NCI-H526 (cell line): ENCODE measurements around the gene RASSF1.

Source experiments
- DNase-seq, 2 experiments: peaks; one replicate each; lab custom pipeline; 2025; lab: John Stamatoyannopoulos, UW

RASSF1 gene

DNA sequence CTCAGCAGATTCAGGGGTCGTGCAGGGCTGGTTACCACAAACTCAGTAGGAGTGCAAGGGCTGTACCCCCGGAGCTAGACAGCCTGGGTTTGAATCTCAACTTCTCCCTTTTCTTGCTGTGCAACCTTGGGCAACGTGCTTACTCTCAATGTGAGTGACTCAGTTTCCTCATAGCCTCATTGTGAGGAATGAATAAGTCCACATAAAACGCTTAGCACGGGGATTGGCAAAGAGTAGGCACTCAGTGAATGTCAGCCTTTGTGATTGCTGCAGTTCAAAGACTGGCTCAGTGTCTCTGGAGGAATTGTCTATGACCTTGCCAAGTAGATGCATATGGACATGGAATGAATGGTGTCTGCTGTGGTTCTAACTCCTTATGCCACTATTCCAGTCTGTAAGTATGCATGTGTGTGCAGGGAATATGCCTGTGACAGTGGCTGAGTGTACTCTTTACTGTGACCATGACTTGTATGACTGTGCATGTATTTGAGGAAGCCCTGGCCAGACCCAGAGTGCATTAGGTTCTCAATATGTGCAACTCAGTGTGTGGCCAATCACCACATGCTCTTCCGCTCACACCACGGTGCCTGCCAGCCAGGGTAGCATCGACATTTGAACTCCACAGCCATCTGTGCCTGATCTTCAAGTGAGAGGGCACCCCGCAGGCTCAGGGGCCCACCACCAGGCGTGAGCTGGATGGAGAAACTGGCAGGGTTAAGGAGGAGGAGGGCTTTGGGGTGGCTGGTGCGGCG, 40.5 kb downstream of the RASSF1 start:
- DNase-seq = no peak

DNA sequence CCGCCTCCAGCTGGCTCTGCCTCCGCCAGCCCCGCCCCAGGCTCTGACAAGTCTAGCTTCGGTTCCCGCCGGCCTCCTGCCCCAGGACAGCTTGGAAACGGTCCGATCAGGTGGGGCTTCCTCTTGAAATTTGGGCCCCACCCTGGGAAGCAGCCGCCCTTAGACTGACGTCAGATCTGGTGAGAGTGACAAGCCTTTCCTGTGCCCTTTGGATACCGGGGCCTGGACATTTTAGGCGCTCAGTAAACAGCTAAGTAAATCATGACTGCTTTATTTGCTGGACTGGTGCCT, 41.1 kb downstream of the RASSF1 start:
- no peak for DNase-seq

DNA sequence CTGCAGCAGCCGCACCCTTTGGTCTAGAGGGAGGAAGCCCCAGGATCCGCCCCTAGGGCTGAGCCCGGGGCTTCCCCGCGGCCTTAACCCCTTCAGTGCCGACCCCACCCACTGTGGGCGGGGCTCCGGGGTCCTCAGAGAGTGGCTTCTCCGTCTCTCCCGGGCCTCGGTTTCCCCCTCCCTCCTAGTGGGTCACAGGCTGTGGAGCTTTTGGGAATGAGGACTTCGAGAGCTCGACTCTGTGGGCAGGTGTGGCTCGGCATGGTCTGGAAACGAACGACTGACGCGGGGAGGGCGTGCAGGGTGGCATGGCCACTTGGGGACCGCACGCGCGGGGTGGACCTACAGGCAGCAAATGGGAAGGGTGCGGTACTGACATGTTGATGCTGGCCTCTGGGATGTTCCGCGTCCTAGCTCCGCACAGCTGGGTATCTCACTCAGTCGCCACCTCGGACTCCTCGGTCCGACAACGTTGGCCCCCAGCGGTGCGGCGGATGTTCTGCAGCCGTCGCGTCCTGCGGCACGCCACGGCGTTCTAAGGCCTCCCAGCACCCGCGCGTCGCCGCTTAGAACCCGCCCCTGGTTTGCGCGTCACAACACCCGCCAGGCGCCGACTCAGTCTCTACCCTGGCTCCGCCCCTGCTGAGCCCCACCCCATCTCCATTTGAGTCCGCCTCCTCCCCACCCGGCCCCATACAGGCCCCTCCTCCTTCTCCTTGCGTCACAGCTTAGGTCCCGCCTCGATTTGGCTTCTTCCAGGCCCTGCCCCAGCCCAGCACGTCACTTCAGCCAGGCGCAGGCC, 41.6 kb downstream of the RASSF1 start, which contains the start of the genes HYAL3 and NAA80:
Gene HYAL3, minus strand, starts transcription at position 570 of the 802 bp plus-strand sequence. CDS start 3,803 bp downstream, outside the sequence.
Gene NAA80, minus strand, starts transcription at position 570 of the 802 bp plus-strand sequence. CDS start 1,942 bp downstream, outside the sequence.
- DNase-seq = peak; percentile 96 to 99

DNA sequence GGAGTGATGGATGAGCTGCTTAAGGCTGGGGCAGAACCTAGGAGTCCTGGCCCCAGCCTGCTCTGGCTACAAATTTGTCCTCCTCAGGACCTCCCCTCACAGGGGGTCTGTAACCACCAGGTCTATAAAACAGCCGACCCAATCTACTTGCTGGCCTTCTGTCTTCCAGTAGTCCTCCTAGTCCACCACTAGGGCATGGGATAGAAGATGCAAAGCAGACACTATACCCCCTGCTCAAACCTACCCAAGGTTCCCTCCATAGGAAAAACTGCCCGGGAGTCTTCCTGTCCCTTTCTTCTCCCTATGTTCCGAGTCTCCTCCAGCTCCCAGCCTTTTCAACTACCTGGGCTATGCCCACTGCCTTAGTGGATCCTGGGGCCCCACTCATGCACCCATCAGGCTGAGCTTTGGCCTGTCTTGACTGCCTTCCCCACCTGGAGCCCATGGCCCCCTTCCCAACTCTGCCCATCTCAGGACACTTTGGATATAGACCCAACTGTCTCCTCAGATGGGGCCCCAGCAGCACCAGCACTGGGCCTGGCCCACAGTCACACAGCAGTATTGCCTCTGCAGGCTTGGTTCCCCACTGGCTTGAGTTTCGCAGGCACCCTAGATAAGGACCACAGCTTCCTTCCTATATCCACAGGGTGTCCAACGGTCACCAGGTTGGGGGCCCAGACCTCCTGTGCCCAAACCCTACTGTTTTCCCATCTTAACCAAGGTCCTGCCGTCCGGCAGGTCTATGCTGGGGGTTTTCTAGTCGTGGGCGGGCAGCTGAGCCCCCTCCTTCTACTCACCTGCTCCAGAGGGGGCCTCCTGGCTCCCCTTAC, 42.5 kb downstream of the RASSF1 start:
- DNase-seq = peak in 1 of 2 experiments; percentile 31

DNA sequence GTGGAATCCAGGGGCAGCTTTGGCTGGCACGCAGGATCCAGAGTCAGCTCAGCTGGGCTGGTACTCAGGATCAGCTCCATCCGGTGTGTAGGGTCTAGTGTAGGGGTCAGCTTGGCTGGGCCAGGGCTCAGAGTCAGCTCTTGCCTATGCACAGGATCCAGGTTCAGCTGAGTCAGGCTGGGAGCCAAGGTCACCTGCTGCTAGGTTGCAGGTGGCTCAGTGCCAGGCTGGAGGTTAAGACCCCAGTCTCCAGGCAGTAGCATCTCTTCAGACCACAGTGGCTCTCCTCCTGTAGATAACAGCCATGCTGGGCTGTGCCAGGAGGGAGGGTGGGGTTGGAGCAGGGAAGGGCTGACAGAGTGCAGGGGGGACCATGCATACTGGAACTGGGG, 43.3 kb downstream of the RASSF1 start:
- DNase-seq = no peak

DNA sequence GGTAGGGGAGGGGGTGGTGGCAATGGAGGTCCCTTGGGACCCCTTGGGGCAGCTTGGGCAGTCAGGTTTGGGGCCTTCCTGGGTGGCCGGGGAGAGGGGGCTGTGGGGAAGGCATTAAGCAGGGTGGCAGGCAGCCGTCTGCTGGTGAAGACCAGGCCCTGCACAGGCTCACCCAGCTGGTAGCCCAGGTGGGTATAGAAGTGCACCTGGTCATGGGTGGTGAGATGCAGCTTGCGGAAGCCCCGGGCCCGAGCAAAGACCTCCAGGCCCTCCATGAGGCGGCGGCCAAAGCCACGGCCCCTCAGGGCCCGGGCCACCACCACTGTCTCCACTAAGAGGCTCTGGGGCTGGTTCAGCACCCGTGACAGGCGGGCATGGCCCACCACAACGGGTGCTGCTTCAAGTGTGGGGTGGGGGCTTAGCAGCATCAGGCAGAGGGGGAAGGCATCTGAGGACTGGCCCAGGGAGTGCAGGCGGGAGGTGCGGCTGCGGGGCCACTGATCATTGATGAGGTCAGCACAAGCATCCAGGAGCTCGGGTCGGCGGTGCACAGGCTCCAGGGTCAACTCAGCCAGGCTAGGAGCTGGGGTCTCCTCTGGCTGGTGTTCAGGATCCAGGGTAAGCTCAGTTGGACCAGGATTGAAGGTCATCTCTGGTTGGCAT, 43.8 kb downstream of the RASSF1 start:
- DNase-seq = no peak

DNA sequence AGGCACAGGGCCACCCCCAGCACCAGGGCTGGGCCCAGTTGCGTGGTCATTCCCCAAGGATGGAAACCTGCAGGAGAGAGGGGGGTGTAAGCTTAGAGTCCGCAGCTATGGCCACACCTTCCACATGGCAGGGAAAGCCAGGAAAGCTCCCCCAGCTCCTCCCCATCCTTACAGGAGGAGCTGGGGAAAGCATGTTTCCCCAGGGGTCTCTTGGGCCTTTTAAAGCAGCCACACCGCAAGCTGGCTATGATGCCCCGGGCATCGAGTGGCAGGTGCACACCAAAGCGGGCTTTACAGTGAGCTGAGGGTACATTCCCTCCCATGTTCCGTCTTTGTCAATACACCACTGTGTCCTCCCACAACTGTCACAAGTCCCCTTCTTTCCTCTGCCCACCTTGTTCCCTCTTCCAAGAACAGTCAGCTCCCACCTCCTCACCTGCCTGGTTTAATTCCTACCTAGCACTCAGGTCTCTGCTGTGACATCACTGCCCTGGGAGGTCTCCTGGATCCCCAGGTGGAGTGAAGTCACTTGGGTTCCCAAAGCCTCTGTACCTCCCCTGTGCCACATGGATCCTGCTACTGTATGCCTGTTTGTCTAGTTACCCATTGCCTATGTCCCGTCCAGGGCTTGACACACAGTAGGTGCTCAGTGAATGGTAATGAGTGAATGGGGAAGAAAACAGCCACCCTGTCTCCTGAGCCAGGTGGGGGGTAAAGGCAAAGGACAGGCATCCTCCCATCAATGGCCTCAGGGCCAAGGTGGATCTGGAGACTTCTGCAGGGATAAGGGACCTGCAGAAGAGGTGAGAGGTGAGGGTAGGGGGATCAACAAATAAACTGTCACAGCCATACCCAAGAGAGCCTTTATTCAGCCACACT, 44.8 kb downstream of the RASSF1 start:
- no peak for DNase-seq

DNA sequence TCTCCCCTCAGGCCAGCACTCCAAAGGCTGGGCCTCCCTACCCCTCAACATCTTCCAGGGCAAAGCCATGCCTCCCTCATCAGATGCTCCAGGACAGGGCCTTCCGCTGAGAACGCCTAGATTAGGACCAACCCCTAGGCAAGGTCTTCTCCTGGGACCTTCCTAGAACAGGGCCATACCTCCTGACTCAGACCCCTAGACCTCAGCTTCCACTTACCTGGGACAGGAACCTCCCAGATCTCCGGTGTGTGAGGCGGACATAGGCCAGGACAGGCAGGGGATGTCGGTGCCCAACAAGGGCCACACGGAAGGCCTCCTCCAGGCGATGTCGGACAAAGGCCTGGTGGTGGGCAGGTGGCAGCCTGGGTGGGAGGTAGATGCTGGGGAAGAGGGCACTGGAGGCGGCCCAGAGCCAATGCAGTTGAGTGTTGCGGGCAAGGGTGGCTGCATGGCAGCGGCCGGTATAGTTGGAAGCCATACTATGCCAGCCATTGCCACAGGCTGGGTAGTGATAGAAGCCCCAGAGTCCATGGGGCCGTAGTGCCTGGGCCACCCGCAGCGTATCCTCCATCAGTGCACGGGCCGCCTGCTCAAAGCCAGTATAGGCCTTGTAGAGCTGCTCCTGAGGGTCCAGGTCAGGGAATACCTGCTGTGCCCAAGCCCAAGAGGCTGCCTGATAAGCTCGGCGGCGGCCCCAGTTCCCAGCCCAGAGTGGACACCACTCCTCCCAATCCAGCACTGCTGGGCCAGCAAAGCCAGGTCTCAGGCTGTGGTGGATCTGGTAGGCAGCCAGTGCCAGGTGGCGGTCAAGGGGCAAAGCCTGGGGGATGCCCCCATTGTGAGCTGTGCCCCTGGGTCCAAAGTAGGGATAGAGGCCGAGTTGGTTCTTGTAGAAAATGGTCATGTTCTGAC, 45.9 kb downstream of the RASSF1 start:
- no peak for DNase-seq

DNA sequence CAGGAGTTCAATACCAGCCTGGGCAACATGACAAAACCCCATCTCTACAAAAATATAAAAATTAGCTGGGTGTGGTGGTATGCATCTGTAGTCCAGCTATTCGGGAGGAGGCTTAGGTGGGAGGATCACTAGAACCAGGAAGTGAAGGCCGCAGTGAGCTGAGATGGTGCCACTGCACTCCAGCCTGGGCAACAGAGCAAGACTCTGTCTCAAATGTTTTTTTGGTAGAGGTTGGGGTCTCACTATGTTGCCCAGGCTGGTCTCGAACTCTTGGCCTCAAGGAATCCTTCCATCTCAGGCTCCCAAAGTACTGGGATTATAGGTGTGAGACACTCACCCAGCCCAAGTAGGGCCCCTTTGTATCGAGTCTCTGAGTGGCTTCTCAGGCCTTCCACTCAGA, 46.5 kb downstream of the RASSF1 start:
- DNase-seq = no peak

DNA sequence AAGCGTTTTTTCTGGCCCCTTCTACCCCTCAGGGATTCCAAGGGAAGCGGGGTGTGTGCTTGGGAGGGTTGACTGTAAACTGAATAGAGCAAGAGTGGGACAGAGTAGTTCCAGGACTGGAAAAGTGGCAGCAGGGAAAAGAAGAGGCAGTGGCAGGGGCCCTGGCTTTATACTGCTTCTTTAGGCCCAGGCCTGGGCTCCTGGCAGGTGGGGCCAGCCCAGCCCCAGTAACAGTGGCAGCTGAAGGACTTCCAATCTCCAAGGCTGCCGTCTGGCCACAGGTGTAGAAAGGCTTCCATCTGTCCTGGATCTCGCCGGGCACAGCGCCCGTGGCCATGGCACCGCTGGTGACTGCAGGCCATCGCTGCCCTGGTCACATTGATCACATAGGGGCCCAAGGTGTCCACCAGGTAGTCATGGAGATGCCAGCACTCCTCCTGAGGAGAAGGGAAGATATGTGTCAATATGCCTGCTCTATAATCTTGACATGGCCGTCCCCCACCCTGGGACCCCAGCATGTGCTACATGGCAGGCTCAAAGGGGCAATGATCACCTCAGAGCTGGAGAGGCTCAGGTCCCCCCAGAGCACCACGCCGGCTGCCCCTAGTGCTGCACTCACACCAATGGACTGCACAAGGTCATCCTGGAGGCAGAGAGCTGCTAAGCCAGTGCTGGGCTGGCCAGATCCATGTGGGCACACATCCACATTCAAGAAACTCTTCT, 47.4 kb downstream of the RASSF1 start:
- no peak for DNase-seq

DNA sequence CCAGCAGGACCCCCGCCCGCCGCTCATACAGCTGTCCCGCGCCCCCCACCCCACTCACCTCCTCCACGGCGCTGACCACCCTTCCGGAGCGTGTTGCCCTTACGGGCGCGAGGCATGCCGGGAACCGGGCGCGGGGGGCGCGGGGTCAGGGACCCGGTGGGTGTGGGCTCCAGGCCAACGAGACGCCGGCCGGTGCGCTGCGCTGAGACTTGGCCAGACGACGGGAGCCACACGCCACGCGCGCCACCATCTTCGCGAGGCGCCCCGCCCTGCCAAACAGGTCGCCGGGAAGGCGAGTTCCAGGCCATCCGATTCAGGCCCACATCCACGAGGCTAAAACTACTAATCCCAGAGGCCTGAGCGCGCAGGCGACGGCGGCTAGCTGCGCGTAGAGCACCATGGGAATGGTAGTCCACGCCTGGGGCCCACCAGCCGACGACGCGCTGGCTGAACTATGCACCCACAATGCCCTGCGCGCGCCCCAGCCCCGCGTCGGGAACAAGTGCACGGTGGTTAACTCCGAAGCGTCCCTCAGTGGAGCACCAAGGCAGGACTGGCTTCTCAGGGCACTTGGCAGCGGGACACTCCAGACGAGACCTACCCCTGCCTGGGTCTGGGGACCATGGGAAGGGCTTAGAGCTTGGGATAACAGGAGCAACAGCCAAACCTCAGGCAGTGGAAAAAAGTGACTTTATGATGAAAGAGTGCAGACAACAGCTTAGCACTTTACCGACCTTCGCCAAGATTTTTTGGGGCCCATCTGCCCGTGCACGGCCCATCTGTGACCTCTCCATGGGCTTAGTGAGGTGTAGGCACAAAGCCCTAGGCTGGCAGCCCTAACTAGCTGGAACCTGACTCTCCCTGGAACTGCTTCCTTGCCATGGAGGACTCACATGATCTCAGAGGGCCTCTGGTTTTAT, 48.2 kb downstream of the RASSF1 start, which contains the start of gene IFRD2:
Gene IFRD2, minus strand, starts transcription at position 271 of the 920 bp plus-strand sequence. Its CDS starts 155 bp downstream, at position 116.
- peak; percentile 89 to 98 for DNase-seq

DNA sequence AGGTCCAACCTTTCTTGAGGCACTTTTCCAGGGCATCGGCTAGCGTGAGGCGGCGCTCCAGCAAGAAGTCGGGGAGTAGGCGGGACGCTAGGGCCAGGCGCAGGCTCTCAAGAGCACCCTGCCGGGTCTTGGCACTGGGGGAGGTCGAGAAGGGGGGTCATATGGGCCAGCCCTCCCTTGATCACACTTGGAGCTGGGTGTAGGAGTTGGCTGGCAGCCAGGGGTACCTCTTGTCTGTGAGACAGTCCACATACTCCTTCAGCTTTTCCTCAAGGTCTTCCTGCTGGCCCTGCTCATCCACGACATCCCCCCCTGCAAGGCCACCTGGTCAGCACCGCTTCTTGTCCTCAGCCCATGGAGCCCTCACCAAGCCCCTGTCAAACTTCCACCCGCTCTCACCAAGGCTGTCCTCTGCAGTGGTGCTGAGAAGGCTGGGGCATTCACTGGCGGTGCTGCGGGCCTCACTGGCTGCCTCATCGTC, 50.4 kb downstream of the RASSF1 start:
- no peak for DNase-seq

DNA sequence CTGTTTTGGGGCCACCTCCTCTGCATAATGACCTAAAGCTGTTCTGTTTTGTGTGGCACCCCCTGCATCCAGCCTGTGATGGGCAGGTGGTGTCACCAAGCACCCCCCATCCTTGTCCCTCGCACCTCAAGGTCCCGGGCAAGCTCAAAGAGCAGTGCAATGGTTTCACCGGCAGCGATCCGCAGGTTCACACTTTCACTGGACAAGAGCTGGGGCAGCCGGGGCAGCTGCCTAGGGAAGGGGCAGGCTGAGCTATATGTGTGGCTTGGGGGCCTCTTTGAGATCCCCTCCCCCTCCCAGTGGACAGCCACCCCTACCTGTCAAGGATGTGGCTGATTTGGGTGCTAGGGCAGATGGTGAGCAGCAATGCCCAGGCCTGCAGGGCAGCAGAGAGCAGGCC, 51.5 kb downstream of the RASSF1 start:
- no peak for DNase-seq

DNA sequence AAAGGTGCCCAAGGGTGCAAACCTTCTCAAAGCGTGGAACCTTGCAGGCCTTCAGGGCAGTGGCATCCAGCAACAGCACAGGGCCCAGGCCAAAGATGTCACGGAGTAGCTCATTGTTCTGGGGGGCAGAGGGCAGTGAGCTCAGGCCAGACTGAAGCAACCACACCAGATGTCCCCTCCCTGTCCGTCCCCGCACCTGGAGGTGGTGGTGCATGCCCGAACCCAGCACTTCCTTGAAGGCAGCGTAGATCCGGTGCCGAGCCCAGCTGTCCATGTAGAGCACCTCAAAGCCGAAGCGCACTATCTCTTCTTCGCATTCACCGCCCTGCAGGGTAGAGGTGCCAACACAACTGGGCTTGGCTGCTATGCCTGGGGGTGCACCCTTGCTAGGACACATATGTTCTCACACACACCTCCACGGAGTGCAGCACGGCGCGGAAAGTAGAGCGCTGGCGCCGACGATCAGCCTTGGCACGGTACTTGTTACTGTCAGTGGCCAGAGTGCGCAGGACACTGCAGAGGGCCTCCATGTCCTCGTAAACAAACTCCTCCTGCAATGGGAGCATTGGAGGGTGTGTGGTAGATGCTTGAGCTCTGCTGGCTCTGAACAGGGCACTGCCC, 52.1 kb downstream of the RASSF1 start:
- no peak for DNase-seq

DNA sequence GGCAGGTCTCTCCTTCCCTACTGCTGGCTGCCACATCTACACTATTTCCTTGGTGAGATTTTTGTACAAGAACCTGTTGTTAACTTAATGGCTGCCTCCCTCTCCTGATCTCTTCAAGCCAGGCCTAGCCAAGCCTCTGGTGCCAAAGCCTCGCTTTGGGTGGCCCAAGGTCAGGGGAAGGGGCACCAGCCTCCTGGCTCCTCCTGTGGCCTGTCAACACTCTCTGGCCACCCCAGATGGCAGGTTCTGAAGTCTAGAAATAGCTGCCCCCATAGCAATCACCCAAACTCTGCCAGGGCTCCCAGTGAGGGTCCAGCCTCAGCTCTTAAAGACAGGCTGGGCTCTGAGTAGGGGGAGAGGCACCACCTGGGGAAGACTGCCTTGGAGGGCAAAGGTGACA, 53.4 kb downstream of the RASSF1 start:
- no peak for DNase-seq

DNA sequence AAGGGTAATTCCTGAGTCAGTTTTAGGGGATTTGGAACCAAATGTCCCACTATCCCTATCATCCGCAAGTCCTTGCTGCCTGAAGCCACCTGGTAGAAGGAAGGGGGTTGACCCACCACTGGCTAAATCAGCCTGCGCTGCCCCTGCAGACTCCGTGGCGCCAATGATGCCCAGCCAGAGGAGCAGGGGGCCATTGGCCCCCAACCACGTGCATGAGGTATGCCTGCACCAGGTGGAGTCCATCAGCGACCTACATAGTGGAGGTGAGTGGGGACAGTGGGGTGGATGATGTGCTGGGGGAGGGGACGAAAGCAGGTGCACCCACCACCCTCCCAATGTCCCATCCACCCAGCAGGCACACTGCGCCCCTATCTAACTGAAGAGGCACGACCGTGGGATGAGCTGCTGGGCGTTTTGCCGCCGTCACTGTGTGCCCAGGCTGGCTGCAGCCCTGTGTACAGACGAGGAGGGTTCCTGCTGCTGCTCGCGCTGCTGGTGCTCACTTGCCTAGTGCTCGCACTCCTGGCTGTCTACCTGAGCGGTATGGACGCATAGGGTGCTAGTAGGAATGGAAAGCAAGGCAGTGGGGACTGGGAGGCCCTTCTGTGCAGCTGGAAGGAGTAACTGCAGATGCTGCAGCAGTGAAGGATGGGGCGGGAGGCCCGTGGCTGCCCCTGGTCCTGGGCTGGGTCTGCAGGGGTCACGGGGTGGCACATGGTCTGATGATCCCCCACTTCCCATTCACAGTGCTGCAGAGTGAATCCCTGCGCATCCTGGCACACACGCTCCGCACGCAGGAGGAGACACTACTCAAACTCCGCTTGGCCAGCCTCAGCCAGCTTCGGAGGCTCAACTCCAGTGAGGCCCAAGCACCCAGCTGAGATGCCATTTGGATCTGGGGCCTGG, 54.1 kb downstream of the RASSF1 start:
- DNase-seq = no peak
